ENCODE data around the gene KATNBL1. TPM values are rescaled to one million over a fixed set of nuclear protein-coding genes. Genes with fewer than 3 reads are reported as not detected.
"Not testable (repeated sequence)": the region's sequence is repeated elsewhere in the genome, so short reads cannot be mapped to it uniquely, and the experiment has no call there.

The KATNBL1 gene
- total RNA-seq, 4 donors from 2014 or later = 35.4 to 83.1 (median 44.5) TPM

DNA sequence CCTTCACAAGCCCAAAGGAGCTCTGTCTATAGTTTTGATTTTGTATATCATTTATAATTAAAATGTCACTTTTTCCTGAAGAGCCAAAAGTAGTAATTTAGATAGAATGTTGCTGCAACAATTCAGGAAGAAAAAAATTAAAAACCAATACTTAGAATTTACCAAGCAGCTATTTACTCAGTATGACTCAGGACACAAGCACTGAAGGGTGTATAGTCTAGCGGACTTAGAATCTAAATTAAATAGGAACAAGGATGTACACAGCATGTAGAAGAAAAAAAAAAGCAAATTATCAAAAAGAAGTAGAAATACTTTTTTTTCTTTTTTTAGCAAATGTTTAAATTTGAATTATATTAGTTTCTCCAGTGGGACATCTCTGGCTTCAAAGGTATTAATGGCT lies 76.4 kb downstream of the KATNBL1 start:
- no peak for DNase-seq (ENCODE audit: low spot score)
- no peak for ATAC-seq (ENCODE audit: low FRiP score)
- TF ChIP-seq CTCF (IDR thresholded peaks at IDR 0.05) = no peak

- ATAC-seq (ENCODE audit: low FRiP score) = no peak
- DNase-seq (ENCODE audit: low spot score) = no peak
- TF ChIP-seq CTCF (IDR thresholded peaks at IDR 0.05) = no peak
Observed at GRCh38 chr15:34132881-34133280, 77.0 kb downstream of the KATNBL1 start.

DNA sequence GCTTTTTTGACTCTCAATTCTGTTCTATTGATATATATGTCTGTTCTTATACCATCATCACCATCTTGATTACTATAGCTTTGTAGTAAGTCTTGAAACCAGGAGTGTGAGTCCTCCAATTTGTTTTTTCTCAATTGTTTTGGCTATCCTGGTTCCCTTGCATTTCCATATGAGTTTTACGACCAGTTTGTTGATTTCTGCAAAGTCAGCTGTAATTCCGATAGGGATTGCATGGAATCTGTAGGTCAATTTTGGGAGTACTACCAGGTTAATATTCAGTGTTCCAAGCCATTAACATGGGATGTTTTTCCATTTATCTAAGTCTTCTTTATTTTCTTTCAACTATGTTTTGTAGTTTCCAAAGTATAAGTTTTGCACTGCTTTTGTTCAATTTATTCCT lies 81.0 kb downstream of the KATNBL1 start:
- TF ChIP-seq CTCF (IDR thresholded peaks at IDR 0.05) = no peak
- ATAC-seq (ENCODE audit: low FRiP score) (no peak), DNase-seq (ENCODE audit: low spot score) (no peak)

GRCh38 chr15:34126522-34126921 lies 83.4 kb downstream of the KATNBL1 start:
- no peak for TF ChIP-seq CTCF (IDR thresholded peaks at IDR 0.05)
- no peak for DNase-seq (ENCODE audit: low spot score)
- ATAC-seq (ENCODE audit: low FRiP score) = no peak

DNA sequence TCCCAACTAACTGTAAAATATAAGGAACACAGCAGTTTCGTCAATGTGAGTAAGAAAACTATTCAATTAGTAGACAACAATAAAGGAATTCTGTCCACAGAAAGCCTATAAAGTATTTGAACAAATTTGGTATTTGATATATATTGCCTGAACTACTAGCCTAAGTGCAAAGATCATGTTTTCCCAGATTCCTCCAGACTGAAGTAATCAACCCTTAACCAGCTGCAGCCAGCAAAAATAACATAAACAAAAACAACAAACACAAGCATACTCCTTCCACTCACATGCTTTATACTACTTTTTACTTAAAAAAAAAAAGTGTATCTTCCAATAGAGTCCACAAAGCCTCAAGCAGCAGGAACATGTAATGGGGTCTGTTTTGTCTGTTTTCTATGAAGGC lies 84.0 kb downstream of the KATNBL1 start:
- ATAC-seq (ENCODE audit: low FRiP score) (no peak), DNase-seq (ENCODE audit: low spot score) (no peak)
- no peak for TF ChIP-seq CTCF (IDR thresholded peaks at IDR 0.05)

- no peak for DNase-seq (ENCODE audit: low spot score)
- no peak for TF ChIP-seq CTCF (IDR thresholded peaks at IDR 0.05)
- no peak for ATAC-seq (ENCODE audit: low FRiP score)
Observed at GRCh38 chr15:34124651-34125050, 85.2 kb downstream of the KATNBL1 start.

GRCh38 chr15:34122771-34123183 lies 87.1 kb downstream of the KATNBL1 start:
- no peak for TF ChIP-seq CTCF (IDR thresholded peaks at IDR 0.05)
- DNase-seq (ENCODE audit: low spot score) = no peak
- no peak for ATAC-seq (ENCODE audit: low FRiP score)

- DNase-seq (ENCODE audit: low spot score); ATAC-seq (ENCODE audit: low FRiP score): not testable (repeated sequence)
Observed at GRCh38 chr15:34121786-34122185, 88.1 kb downstream of the KATNBL1 start.

DNA sequence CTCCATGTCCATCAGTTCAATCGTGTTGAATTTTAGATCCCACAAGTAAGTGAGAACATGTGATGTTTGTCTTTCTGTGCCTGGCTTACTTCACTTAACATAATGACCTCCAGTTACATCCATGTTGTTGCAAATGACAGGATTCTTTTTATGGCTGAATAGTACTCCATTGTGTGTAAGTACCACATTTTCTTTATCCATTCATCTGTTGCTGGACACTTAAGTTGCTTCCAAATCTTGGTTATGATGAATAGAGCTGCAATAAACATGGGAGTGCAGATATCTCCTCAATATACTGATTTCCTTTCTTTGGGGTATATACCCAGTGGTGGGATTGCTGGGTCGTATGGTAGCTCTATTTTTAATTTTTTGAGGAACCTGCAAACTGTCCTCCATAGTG lies 89.5 kb downstream of the KATNBL1 start:
- not testable (repeated sequence) for ATAC-seq (ENCODE audit: low FRiP score); DNase-seq (ENCODE audit: low spot score)
